ENCODE data around the gene GAB4.

DNA sequence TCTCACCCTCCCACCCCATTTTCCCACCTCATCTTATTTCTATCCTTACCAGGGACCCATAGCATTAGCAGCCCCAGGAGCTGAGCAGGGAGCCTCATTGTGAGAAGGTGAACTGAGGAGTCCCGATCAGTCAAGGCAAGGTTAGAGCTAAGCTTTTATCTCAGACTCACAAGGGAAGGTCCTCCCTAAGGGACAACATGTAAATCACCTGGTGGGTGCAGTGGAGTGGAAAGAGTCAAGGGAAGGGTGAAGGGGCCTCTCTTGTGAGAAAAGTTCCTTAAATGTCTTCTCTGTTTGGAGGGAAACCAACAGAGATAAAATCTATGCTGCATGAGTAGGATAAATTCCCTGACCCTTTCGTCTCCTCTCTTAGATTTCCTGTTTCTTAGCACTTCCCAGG is 85.9 kb downstream of the GAB4 start:
- TF ChIP-seq POLR2AphosphoS5 (IDR thresholded peaks at IDR 0.05; ENCODE audit: low read depth, low read length) (no peak), POLR2A (IDR thresholded peaks at IDR 0.05; ENCODE audit: low read depth, low read length) (no peak)

All from GM12892 (cell line).